Muscle of leg (tissue), 11 donors: ENCODE results near the gene TRIM65. TPM values are rescaled to one million over a fixed set of nuclear protein-coding genes. Genes with fewer than 3 reads are reported as not detected.
A peak's percentile ranks its signal among the peaks of the same experiment; 100 is the strongest.

ENCODE experiments used
- DNase-seq: peaks from one replicate; pipeline ENCODE4 v3.0.0; 2013
- H3K27ac ChIP-seq: one replicate; pipeline ENCODE4 v1.5.1; 2013; ENCODE audit warnings: mild to moderate bottlenecking, low read length, control low read depth
- H3K27me3 ChIP-seq: one replicate; pipeline ENCODE4 v1.6.1; 2013; ENCODE audit warnings: low read length; ENCODE audit not compliant: control insufficient read depth, insufficient read depth
- H3K36me3 ChIP-seq: one replicate; pipeline ENCODE4 v1.6.1; 2013; ENCODE audit warnings: low read length; ENCODE audit not compliant: control insufficient read depth, insufficient read depth
- H3K4me1 ChIP-seq: one replicate; pipeline ENCODE4 v1.6.1; 2013; ENCODE audit warnings: low read length; ENCODE audit not compliant: control insufficient read depth, insufficient read depth
- H3K4me3 ChIP-seq: one replicate; pipeline ENCODE4 v1.5.1; 2013; ENCODE audit warnings: low read length, control low read depth
- H3K9me3 ChIP-seq: replicated peaks from 2 replicates; pipeline ENCODE4 v1.6.1; 2013; ENCODE audit warnings: low read depth, low read length; ENCODE audit not compliant: control insufficient read depth
- WGBS: methylation state at CpG from one replicate; pipeline ENCODE4 v1.1.5; 2013; ENCODE audit warnings: missing lambda C conversion rate; ENCODE audit not compliant: insufficient coverage; 5-methylcytosine and 5-hydroxymethylcytosine counted together
- polyA plus RNA-seq, 8 donors: library from polyadenylated mRNA; unstranded; fragments of 120-200 nt; gene quantifications; one replicate each; pipeline versions ENCODE4 v1.2.1 to v1.2.3, GENCODE V29; 2013; ENCODE audit warnings: inconsistent platforms in 1 of 8, low replicate concordance in 1 of 8; ENCODE audit not compliant: insufficient read length in 8 of 8, insufficient read depth in 1 of 8
- total RNA-seq: library from RNA; stranded (reverse); fragments of 120-200 nt; gene quantifications from one replicate; pipeline ENCODE4 v1.2.4, GENCODE V29; 2013

Gene TRIM65
- total and polyA plus RNA-seq, 9 donors: 12.7 to 19.5 (median 15.8) TPM

DNA sequence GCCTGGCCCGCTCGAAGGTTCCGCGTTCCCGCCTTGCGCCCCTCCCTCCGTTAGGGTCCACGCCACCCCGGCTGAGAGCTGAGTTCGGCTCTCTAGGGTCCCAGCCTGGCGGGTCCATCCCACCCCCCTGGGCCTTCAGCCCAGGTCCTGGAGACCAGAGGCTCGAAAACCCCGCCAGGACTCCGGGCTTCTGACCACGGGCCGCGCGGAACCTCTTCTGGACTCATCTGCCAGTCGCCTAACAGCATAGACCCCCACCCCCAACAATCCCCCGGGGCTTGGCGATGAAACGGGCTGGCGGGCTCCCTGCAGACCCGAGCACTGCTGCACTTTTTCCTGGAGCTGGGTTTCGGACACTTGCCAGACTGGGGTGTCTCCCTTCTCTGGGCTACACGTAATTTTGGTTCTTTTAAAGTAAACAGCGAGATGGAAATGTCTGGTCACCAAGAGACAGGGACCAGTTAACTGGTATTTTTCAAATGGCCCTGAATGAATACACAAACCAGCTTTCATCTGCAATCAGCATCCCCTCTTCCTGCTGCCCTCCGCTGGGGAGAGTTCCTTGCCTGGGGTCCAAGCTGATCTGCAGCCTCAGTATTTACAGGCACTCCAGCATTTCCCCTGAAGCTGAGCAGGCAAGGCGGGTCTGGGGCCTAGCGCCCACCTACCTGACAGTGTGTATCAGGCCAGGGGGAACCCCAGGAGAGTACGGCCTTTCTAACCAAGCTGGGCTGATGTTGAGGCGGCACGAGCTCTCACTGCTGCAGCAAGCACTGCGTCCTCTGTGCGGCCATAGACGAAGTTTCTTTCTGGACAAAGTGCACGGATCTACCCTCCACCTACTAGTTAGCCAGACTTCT, 639 bp upstream of the TRIM65 start:
- Histone ChIP-seq H3K9me3 (no peaks in the 10 kb centered on the region), H3K4me1 (peaks cover 32% of the 10 kb centered on the region), H3K27me3 (no peaks in the 10 kb centered on the region), H3K27ac (peak overlapping the region; percentile 93), H3K4me3 (peak overlapping the region; percentile 38), H3K36me3 (peaks cover 50% of the 10 kb centered on the region)
- DNase-seq: peak; percentile 72
- WGBS: 33% methylated on average over 24 of the region's 37 CpGs

DNA sequence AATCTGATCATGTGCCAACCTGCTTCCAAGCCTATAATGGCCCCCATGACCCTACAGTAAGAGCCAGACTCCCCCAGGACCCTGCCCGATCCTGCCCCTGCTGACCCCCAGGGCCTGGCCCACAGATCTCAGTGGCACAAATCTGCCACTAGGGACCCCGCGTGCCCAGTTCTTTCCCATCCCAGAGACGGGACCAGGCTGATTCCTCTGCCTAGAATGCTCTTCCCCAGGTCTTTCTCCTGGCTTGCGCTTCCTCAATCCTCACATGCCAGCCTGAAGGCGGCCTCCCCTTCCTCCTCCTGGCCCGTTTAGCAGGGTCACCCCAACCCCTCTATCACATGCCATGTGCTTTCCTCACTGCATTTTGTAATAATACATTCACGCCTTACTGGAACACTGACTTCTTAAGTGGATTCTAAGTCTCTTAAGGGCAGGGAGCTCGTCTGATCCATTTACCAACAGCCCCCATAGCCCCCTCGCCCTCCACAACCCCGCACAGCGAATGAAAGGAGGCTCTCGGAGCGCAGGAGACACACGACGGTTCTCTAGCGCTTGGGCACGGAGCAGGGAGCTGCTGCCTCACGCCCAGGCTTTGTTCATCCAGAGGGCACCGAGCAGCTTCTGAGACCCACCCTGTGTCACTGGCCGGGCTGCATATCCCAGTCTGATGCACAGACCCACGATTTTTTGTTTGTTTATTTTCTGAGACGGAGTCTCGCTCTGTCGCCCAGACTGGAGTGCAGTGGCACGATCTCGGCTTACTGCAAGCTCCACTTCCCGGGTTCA, 1.2 kb downstream of the TRIM65 start:
- no peaks in the 10 kb centered on the region for H3K27me3 ChIP-seq
- H3K4me1 ChIP-seq: peaks cover 32% of the 10 kb centered on the region
- WGBS: 17% methylated on average over 22 of the region's 28 CpGs
- peaks cover 52% of the 10 kb centered on the region for H3K36me3 ChIP-seq
- peak overlapping the region; percentile 72 for H3K4me3 ChIP-seq
- DNase-seq: peak; percentile 32
- no peaks in the 10 kb centered on the region for H3K9me3 ChIP-seq
- peak overlapping the region; percentile 90 for H3K27ac ChIP-seq

GRCh38 chr17:75894049-75894733, 2.6 kb downstream of the TRIM65 start:
- Histone ChIP-seq H3K27ac (peak overlapping the region; percentile 67), H3K4me3 (no peak overlapping the region), H3K9me3 (no peaks in the 10 kb centered on the region), H3K36me3 (peaks cover 47% of the 10 kb centered on the region), H3K27me3 (no peaks in the 10 kb centered on the region), H3K4me1 (peaks cover 32% of the 10 kb centered on the region)
- 52% methylated on average over 20 of the region's 22 CpGs for WGBS
- peak; percentile 65 for DNase-seq

GRCh38 chr17:75893305-75894048, 3.3 kb downstream of the TRIM65 start:
- WGBS: 77% methylated on average over 12 of the region's 18 CpGs
- Histone ChIP-seq H3K36me3 (peaks cover 41% of the 10 kb centered on the region), H3K4me3 (no peak overlapping the region), H3K9me3 (no peaks in the 10 kb centered on the region), H3K4me1 (peaks cover 32% of the 10 kb centered on the region), H3K27ac (no peak overlapping the region), H3K27me3 (no peaks in the 10 kb centered on the region)
- peak; percentile 10 for DNase-seq

- Histone ChIP-seq H3K9me3 (no peaks in the 10 kb centered on the region), H3K27me3 (no peaks in the 10 kb centered on the region), H3K27ac (no peak overlapping the region), H3K36me3 (peaks cover 36% of the 10 kb centered on the region), H3K4me3 (no peak overlapping the region), H3K4me1 (peaks cover 31% of the 10 kb centered on the region)
- DNase-seq: peak; percentile 4
- WGBS: 86% methylated on average over 15 of the region's 16 CpGs
These were observed 4.1 kb downstream of the TRIM65 start for GRCh38 chr17:75892556-75893224.

GRCh38 chr17:75891605-75892555, 4.9 kb downstream of the TRIM65 start:
- H3K4me3 ChIP-seq: no peak overlapping the region
- H3K36me3 ChIP-seq: peaks cover 33% of the 10 kb centered on the region
- 77% methylated on average over 23 of the region's 32 CpGs for WGBS
- no peak for DNase-seq
- peaks cover 23% of the 10 kb centered on the region for H3K4me1 ChIP-seq
- no peaks in the 10 kb centered on the region for H3K27me3 ChIP-seq
- H3K9me3 ChIP-seq: no peaks in the 10 kb centered on the region
- H3K27ac ChIP-seq: no peak overlapping the region

DNA sequence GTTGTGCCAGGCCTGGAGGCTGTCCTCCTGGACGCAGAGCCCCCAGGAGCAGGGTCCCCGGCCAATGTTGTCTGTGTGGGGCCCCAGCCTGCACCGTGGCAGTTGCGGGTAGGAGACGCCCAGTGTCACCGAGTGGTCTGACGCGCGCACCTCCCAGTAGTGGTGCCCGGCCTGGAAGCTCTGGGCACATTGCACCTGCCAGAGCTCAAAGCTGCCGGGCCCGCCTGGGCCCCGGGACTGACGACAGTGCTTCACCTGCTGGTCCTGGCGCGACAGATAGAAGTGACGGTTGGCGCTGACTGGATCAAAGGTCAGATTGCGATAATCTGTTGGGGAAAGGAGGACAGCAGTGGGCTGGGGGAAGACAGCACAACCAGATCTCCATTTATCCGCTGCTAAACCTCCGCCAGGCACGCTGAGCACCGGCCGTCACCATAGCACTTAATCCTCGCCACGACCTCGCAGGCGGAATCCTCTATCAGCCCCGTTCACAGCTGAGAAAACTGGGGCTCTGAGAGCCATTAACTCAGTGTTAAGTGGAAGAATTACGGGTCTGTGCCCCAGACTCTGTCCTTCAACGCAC, 5.6 kb downstream of the TRIM65 start:
- H3K27me3 ChIP-seq: no peaks in the 10 kb centered on the region
- DNase-seq: no peak
- H3K27ac ChIP-seq: no peak overlapping the region
- H3K36me3 ChIP-seq: peaks cover 33% of the 10 kb centered on the region
- no peaks in the 10 kb centered on the region for H3K9me3 ChIP-seq
- no peak overlapping the region for H3K4me3 ChIP-seq
- H3K4me1 ChIP-seq: peaks cover 23% of the 10 kb centered on the region
- 85% methylated on average over 30 of the region's 31 CpGs for WGBS

GRCh38 chr17:75889454-75889853, 7.3 kb downstream of the TRIM65 start:
- Histone ChIP-seq H3K27me3 (no peaks in the 10 kb centered on the region), H3K4me1 (peaks cover 9% of the 10 kb centered on the region), H3K4me3 (no peak overlapping the region), H3K9me3 (no peaks in the 10 kb centered on the region), H3K27ac (no peak overlapping the region), H3K36me3 (peaks cover 33% of the 10 kb centered on the region)
- WGBS: 80% methylated on average over 1 of the region's 6 CpGs
- no peak for DNase-seq
